Thyroid gland (tissue), 4 donors: ENCODE measurements around the gene EHBP1. TPM values are rescaled to one million over a fixed set of nuclear protein-coding genes. Genes with fewer than 3 reads are reported as not detected.

Experiments used
- DNase-seq, 2 donors: peaks; one replicate each; pipeline ENCODE4 v3.0.0-alpha.2; 2019
- H3K27ac ChIP-seq, 3 donors: fragments of 200-600 bp; sonication (generic); 1 replicate in 2 of 3; 2 replicates in 1 of 3; pipeline ENCODE4 v1.5.1; 2016 to 2019; ENCODE audit warnings: mild to moderate bottlenecking in 1 of 3, moderate library complexity in 1 of 3
- H3K27me3 ChIP-seq: fragments of 200-600 bp; sonication (generic); one replicate; pipeline ENCODE4 v1.5.1; 2019
- H3K36me3 ChIP-seq, 2 donors: fragments of 200-600 bp; sonication (generic); one replicate each; pipeline ENCODE4 v1.5.1; 2016 to 2019
- H3K4me1 ChIP-seq, 2 donors: fragments of 200-600 bp; sonication (generic); one replicate each; pipeline ENCODE4 v1.5.1; 2017 to 2019
- H3K4me3 ChIP-seq, 3 donors: fragments of 200-600 bp; sonication (generic); replicated peaks in 1 of 3; 1 replicate in 2 of 3; 2 replicates in 1 of 3; pipeline ENCODE4 v1.5.1; 2016; ENCODE audit warnings: mild to moderate bottlenecking in 1 of 3
- H3K9me3 ChIP-seq: fragments of 200-600 bp; sonication (generic); one replicate; pipeline ENCODE4 v1.5.1; 2017
- CTCF ChIP-seq, 6 experiments: fragments of 200-600 bp in 3 of 6; fragments of 450-650 bp in 3 of 6; sonication (generic) in 3 of 6; IDR thresholded peaks; one replicate each; pipeline ENCODE4 v1.5.1; 2016 to 2019; ENCODE audit warnings: antibody characterized with exemption in 6 of 6, mild to moderate bottlenecking in 2 of 6, inconsistent platforms in 1 of 6, moderate library complexity in 1 of 6
- POLR2A ChIP-seq, 2 donors: fragments of 450-650 bp; IDR thresholded peaks; one replicate each; pipeline ENCODE4 v1.6.1; 2017; ENCODE audit warnings: antibody characterized with exemption in 2 of 2, mild to moderate bottlenecking in 2 of 2, moderate library complexity in 1 of 2
- WGBS, 2 donors: methylation state at CpG; one replicate each; pipeline ENCODE4 v1.1.5; 2017; 5-methylcytosine and 5-hydroxymethylcytosine counted together
- intact Hi-C: fragments of 100-400 bp; cut with DNase I; formaldehyde crosslinking; loops from one replicate; pipeline ENCODE4 v1.15.1; 2023
- total RNA-seq, 4 donors: library from RNA; depleted of rRNA; stranded (reverse); fragments of >200 nt; gene quantifications; one replicate each; pipeline ENCODE4 v1.2.3, GENCODE V29; 2016

The EHBP1 gene
- total RNA-seq, 4 donors from 2014 or later: 49.9 to 68.8 (median 57.0) TPM

- Histone ChIP-seq H3K4me1 (no peaks in the 10 kb centered on the region), H3K27ac (no peak overlapping the region), H3K36me3 (no peaks in the 10 kb centered on the region), H3K27me3 (no peaks in the 10 kb centered on the region), H3K4me3 (no peak overlapping the region), H3K9me3 (no peaks in the 10 kb centered on the region)
- 96 to 97% methylated on average over 2 of the region's 2 CpGs for WGBS, 2 donors
- no peak for DNase-seq
- intact Hi-C loops: no loop called here
- no peak for TF ChIP-seq POLR2A (IDR thresholded peaks at IDR 0.05)
- TF ChIP-seq CTCF (IDR thresholded peaks at IDR 0.05): no peak
Observed at GRCh38 chr2:62940697-62941096, 235.2 kb downstream of the EHBP1 start.

DNA sequence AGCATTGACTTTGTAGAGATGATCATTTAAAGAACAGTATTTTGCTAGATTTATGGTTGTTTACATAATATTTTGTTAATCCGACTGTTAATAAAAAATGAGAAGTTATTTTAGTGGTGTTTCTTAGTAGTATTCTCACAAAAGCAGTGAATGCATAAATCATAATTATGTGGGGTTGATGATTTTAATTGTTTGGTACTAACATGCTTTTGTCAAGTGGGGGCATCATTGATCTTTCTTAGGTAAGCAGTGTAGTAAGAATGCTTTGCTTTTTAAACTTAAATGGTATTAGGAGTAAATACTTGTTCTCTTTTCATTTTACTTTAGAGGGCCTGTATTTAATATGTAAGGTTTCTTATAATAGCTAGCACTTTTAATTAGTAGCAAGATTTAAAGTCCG lies 235.9 kb downstream of the EHBP1 start:
- Histone ChIP-seq H3K36me3 (no peaks in the 10 kb centered on the region), H3K9me3 (no peaks in the 10 kb centered on the region), H3K27ac (no peak overlapping the region), H3K4me1 (no peaks in the 10 kb centered on the region), H3K27me3 (no peaks in the 10 kb centered on the region), H3K4me3 (no peak overlapping the region)
- no peak for TF ChIP-seq POLR2A (IDR thresholded peaks at IDR 0.05)
- no peak for TF ChIP-seq CTCF (IDR thresholded peaks at IDR 0.05)
- no peak for DNase-seq
- intact Hi-C loops: no loop called here
- 92 to 95% methylated on average over 2 of the region's 2 CpGs for WGBS, 2 donors

GRCh38 chr2:62944362-62944761 lies 238.8 kb downstream of the EHBP1 start:
- Histone ChIP-seq H3K4me1 (no peaks in the 10 kb centered on the region), H3K9me3 (no peaks in the 10 kb centered on the region), H3K36me3 (no peaks in the 10 kb centered on the region), H3K27ac (no peak overlapping the region), H3K27me3 (no peaks in the 10 kb centered on the region), H3K4me3 (no peak overlapping the region)
- no peak for DNase-seq
- intact Hi-C loops: no loop called here
- TF ChIP-seq CTCF (IDR thresholded peaks at IDR 0.05): no peak
- no peak for TF ChIP-seq POLR2A (IDR thresholded peaks at IDR 0.05)
- WGBS, 2 donors: 96 to 99% methylated on average over 2 of the region's 2 CpGs

GRCh38 chr2:62947403-62947802 lies 241.9 kb downstream of the EHBP1 start:
- H3K27ac ChIP-seq: no peak overlapping the region
- no peaks in the 10 kb centered on the region for H3K36me3 ChIP-seq
- DNase-seq: no peak
- intact Hi-C loops: no loop called here
- 85 to 89% methylated on average over 1 of the region's 1 CpG for whole genome bisulfite sequencing, 2 donors
- no peaks in the 10 kb centered on the region for H3K27me3 ChIP-seq
- no peak for TF ChIP-seq POLR2A (IDR thresholded peaks at IDR 0.05)
- no peak for TF ChIP-seq CTCF (IDR thresholded peaks at IDR 0.05)
- no peaks in the 10 kb centered on the region for H3K4me1 ChIP-seq
- no peak overlapping the region for H3K4me3 ChIP-seq
- H3K9me3 ChIP-seq: no peaks in the 10 kb centered on the region

- Histone ChIP-seq H3K9me3 (no peaks in the 10 kb centered on the region), H3K27ac (no peak overlapping the region), H3K27me3 (no peaks in the 10 kb centered on the region), H3K36me3 (no peaks in the 10 kb centered on the region), H3K4me1 (no peaks in the 10 kb centered on the region), H3K4me3 (no peak overlapping the region)
- WGBS, 2 donors: 82 to 95% methylated on average over 2 of the region's 2 CpGs
- intact Hi-C loops: no loop called here
- DNase-seq: no peak
- TF ChIP-seq POLR2A (IDR thresholded peaks at IDR 0.05): no peak
- no peak for TF ChIP-seq CTCF (IDR thresholded peaks at IDR 0.05)
Observed at GRCh38 chr2:62956651-62957050, 251.1 kb downstream of the EHBP1 start.
